Activated CD4-positive, CD25-positive, alpha-beta regulatory T cell (primary cell): ENCODE data around the gene CTNNA2.

Experiments
- DNase-seq, 4 experiments: peaks; one replicate each; lab custom pipeline; 2025; lab: John Stamatoyannopoulos, UW

Gene CTNNA2

DNA sequence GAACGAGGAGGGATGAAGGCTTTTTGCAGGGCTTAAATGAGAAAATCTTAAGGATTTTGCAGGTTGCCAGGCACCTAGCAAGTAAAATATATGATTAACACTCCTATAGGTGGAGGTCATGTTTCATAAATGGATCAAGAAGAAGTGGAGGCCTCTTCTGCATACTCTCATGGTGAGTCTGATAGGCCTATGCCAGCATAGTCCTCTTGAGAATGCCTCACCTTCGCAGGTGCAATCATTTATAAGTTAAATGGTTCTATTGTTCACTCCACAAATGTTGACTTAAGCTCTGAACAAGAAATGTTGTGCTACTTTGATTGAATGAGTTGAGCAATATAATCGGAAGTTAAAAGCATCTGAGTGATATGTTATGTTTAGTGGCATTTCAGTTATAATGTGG is 779.6 kb downstream of the CTNNA2 start:
- no peak for DNase-seq

- DNase-seq = no peak
These were observed 780.2 kb downstream of the CTNNA2 start for GRCh38 chr2:80293039-80293438.

DNA sequence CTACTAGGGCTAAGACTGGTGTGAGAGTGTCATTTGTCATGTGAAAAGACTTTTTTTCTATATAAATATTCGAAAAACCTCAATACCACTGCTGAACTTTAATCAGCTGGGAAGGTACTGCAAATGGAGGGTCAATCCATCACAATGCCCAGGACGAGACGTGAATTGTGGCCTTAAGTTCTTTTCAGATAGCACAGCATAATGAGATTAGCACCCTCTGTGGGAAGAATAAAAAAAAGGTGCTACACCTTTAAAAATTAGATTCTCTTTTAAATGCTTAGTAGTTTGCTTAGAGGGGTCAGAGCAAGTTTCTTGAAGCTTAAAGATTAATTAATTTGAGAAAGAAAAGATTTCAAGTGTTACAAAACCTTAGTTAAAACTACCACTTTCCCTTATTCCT is 786.1 kb downstream of the CTNNA2 start:
- no peak for DNase-seq

DNA sequence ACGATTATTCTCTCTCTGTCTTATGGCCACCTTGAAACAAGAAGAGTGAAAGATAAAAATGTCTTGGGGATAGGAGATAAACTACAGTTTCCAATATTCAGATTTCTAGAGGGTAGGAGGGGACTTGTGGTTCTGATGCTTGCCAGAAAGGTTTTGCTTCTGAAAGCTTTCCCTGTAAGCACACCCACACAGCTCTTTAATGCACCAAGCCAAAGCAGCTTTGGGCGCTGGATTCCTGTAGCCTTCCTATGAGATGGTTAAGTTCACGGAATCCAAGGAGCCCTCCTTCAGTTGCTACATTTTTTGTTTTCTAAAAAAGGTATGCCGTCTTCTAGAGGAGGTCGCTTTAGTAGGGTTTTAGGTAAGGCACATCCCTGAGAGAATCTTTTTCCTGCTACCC is 786.8 kb downstream of the CTNNA2 start:
- DNase-seq = no peak

DNA sequence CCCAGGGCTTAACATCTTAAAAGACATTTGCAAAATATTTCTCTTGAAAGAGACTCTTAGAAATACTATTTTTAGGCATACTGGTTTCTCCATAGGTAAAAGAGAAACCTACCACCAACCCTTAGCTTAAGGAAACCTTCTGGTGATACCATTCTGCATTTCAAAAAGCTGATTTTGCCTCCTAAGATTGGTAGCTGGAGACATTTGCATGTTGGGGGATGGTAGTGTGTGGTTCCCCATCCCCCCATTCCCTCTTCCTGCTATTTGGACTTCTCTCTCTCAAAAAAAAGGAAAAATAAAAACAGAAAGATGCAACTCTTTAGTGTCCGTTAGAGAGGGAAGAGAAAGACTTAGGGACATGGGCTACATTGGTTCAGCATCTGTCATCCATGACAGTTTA is 787.5 kb downstream of the CTNNA2 start:
- no peak for DNase-seq

DNA sequence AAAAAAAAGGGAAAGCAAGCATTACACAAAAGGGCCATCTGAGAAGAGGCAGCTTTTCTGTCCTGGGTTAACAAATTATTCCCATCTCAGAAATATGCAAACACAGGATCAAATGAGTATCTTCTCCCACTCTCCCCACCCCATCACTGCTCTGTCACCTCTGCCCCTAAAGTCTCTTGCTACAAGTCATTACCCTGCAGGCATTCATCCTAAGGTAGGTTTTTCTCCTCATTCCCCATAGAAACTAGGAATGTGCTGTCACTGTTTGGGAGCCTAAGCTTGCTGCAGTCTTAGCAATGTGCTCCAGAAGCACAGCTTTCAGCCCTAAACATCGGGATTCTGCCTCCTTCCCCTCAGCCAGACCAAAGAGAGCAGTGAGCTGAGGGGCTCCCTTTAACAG is 788.1 kb downstream of the CTNNA2 start:
- no peak for DNase-seq

- DNase-seq = no peak
These were observed 789.1 kb downstream of the CTNNA2 start for GRCh38 chr2:80302001-80302313.

DNA sequence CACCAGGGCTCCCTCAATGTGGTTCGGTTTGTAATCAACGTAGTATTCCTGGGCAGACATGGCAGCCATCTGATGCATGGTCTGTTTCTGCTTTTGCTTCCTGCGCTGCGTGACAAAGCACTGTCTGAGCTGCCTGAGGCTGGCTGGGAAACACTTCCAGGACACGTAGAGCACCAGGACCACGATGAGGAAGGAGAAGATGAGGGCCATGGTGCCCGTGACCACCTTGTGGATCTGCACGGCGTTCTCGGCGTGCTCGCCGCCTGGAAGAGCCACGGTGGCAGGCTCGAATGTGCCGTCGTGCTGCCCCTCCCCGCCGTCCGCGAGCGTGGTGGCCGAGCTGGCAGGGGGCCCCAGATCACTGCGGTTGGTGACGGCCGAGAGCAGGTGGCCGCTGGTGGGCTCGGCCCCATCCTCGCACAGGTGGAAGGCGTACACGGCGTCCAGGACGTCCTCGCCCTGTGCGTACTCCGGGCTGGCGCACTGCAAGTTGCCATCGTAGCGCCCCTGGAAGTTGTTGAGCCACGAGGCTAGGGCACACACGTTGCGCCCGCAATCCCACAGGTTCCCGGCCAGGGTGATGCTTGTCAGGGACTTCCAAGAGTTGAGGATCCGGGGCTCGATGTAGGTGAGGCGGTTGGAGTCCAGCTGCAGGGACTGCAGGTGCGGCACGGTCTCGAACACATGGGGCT is 789.6 kb downstream of the CTNNA2 start:
- no peak for DNase-seq

DNA sequence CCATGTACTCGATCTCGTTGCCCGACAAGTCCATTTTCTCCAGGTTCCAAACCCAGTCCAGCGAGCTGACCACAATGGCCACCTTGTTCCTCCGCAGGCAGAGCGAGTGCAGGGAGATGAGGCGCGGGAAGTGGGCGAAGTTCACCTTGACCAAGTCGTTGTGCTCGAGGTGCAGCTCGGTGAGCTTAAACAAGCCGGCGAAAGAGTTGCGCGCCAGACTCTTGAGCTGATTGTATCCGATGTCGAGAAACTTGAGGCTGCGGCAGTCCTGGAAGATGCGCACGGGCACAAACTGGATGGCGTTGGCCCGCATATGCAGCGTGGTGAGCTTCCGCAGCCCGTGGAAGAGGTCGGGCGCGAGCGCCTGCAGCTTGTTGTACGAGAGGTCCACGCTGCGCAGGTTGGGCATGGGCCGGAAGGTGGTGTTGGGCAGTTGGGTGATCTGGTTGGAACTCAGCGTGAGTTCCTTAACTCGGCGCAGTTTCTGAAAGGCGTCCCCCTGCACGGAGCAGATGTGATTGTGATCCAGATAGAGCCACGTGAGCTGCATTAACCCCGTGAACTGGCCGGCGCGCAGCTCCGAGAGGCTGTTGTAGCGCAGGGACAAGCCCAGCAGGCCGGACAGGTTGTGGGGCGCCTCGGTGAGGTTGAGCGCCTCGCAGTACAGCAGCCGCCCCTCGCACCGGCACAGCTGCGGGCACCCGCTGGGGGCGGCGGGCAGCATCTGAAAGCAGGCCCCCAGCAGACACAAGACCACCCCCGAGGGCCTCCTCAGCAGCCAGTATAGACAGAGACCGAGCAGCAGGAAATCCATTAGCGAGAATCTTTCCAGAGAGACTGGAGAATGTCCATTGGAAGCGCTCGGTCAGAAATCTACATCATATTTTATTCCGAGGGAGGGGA is 790.4 kb downstream of the CTNNA2 start:
- DNase-seq = no peak

GRCh38 chr2:80303909-80304837 is 791.3 kb downstream of the CTNNA2 start, which contains the start of gene LRRTM1:
LRRTM1 (minus strand) TSS chr2:80304752; CDS start chr2:80303819, 933 bp downstream.
- DNase-seq = no peak

DNA sequence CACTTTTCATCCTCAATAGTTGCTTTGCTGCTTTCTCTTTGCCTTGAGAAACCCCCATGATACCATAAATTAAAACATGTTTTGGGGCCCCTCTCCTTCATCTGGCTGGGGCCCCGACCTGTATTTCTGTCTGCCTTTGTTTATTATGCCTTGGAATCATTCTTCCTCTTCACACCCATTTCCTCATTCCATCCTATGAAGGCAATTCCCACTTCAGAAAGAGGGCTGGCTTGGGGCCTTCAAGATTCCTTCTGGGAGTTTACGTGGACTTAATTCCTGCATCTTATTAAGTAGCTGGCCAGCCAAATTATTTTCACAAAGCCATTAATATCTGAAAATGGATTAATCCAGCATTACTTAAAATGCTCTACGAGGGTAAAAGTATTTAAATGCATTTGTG is 798.5 kb downstream of the CTNNA2 start:
- DNase-seq = no peak

GRCh38 chr2:80312282-80312839 is 799.5 kb downstream of the CTNNA2 start:
- no peak for DNase-seq

GRCh38 chr2:80322311-80322920 is 809.6 kb downstream of the CTNNA2 start:
- no peak for DNase-seq

- no peak for DNase-seq
These were observed 810.1 kb downstream of the CTNNA2 start for GRCh38 chr2:80322958-80323357.

GRCh38 chr2:80323610-80324009 is 810.8 kb downstream of the CTNNA2 start:
- DNase-seq = no peak

GRCh38 chr2:80324525-80324924 is 811.7 kb downstream of the CTNNA2 start:
- no peak for DNase-seq

DNA sequence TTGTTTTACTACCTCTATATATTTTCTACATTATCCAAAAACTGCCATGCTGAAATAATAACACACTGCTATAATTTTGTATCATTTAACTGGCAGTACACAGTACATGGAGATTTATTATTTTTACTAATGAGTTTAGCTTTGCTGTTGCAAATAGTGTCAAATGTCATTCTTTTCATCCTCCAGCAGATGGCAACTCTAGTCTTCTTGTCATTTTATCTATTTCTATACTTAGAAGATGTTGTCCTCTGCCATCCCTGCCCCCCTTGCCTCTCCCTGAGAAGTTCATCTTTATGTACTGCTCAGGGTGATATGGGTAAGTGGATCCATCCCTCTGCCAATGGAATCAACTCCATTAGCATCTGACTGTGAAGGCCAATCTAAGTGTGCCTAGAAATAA is 813.4 kb downstream of the CTNNA2 start:
- DNase-seq = no peak

DNA sequence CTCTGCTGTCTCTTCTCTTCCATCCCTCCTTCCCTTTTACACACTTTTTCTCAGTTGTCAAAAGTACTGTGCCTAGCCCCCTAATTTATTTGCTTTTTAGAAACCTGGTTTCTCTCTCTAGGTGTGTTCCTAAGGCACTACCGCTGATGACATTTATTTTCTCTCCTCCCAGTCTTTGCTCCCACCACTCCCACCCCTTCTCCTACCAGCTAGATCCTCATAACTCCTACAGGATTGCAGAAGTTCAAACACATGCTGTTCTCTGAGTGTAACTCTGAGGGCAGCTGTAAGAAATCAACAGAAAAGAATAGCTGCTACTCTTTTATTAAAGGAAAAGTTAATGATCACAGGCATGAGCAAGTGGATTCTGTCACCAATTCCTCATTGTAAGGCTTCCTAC is 814.0 kb downstream of the CTNNA2 start:
- DNase-seq = no peak

DNA sequence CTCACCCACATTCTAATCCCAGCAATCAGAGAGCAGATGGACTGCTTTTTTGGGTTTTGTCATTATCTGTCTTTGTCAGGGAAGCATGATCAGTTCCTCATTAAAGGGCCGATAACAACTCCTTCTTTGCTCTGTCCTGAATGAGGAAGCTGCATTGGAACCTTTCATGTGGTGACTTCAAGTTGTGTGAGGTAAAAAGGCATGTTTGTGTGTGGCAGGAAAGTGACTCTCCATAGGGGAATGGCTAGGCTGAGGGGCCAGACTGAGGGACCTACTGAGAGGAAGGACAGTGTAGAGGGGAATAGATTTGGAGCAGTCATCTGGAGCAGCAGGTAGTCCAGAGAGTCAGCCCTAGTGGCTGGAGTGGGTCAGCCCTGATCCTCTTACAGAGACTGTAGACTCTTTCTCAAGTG is 815.3 kb downstream of the CTNNA2 start:
- DNase-seq = no peak

DNA sequence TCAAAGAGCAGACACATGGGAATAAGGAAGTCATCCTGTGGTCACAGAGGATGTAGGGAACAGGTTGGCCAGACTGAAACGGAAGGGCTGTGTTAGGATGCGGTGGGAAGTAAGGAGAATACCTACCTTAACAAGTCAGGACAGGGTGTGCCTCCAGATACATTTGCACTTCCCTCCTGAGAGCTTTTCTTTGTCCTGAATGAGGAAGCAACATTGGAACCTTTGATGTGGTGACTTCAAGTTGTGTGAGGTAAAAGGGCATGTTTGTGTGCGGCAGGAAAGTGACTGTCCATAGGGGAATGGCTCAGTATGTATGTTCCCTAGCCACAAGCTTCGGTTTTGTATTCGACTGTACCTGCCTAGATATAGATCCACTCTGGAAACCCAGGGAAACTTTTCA is 816.6 kb downstream of the CTNNA2 start:
- no peak for DNase-seq
